IPS-NIHi11 (cell line): ENCODE results near the gene ANKRD49.

Source experiments
- DNase-seq: peaks from one replicate; pipeline ENCODE4 v3.0.0; 2012; ENCODE audit warnings: mixed read lengths, low spot score

Gene ANKRD49

DNA sequence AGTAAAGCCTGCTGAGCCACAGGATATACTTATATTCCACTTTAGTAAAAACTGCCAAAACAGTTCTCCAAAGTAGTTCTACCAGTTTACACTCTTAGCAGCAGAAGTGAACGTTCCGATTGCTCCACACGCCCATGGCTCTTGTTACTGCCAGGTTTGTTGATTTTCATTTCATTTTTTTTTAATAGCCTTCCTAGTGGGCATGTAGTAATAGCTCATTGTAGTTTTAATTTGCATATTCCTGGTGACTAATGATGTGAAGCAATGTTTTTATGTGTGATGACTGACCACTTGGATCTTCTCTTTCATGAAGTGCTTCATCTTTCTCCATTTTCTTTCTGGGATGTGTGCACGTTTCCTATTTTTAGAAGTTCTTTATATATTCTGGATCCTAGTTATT lies 13.7 kb downstream of the ANKRD49 start:
- DNase-seq: no peak

- DNase-seq: peak; percentile 87
Observed at GRCh38 chr11:94511932-94512781, 18.4 kb downstream of the ANKRD49 start, which contains the start of gene C11orf97. C11orf97 (plus strand) TSS chr11:94512461; CDS start chr11:94512529, 68 bp downstream.

DNA sequence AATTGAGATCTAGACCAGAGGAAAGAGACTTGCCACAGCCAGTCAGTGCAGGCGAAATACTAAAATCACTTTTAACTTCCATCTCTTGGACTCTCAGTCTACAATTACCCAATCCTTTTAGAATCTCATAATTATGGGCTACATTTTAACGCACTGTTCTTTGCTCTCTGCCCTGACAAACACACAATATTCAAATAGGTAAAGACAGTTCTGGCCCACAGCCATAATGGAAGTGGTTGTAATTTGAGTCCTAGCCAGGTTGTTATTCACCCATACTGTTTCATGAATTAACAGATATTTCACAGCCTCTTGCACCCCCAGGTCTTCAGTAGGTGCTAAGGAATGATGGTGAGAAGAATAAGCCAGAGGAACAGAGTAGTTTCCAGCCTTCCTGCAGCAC lies 19.3 kb downstream of the ANKRD49 start:
- peak; percentile 14 for DNase-seq

DNA sequence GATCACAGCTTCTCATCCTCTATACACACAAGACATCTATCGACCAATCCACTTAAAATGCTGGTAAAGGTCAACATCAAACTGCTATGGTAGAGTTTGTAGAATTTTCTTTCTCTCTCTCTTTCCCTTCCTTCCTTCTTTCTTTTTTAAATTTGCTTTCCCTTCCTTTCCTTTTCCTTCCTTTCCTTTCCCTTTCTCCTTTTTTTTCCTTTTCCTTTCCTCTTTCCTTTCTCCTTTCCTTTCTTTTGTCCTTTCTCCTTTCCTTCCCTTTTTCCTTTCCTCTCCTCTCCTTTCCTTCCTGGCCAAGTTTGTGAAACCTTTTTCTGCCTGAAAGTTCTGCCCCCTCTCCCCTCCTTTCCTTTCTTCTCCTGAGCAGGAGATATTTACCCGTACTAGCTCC lies 21.6 kb downstream of the ANKRD49 start:
- DNase-seq: no peak

- no peak for DNase-seq
Observed at GRCh38 chr11:94516725-94517124, 22.9 kb downstream of the ANKRD49 start.

GRCh38 chr11:94518300-94518699 lies 24.5 kb downstream of the ANKRD49 start:
- DNase-seq: no peak

- DNase-seq: peak; percentile 17
Observed at GRCh38 chr11:94519478-94520084, 25.8 kb downstream of the ANKRD49 start.

DNA sequence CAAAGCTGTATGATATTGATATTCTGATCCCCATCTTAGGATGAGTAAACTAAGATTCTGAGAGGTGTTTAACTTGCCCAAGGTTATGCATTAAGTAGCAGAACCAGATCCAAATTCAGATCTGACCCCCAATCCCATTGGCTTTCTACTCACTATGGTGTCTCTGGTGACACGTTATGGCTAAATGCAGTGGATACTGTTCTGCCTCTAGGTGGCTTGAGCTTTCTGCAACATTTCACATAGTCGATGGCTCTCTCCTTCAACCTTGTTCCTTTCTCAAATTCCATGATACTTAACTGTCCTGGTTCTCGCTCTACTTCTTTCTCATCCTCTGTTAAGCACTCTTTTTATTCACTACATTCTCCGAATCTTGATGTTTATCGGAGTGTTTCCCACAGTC lies 27.9 kb downstream of the ANKRD49 start:
- DNase-seq: peak; percentile 20

DNA sequence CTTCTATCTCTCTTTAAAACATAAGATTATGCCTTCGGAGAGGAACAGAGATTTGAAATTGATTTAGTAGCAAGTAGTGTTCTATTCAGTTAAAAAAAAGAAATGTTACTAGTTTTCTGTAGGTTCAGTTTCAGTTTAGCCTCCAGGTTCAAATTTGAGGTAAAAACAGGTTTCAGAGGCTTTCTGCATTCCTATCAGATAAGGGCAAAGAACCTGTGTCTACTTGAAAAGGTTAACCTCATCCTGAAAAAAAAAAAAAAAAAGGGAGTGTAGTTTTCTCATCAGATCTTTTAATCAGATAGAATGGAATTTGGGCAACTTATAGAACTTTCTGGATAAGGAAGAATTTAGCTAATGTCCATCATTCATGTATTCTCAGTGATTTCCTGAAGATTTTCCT lies 30.6 kb downstream of the ANKRD49 start:
- DNase-seq: no peak

DNA sequence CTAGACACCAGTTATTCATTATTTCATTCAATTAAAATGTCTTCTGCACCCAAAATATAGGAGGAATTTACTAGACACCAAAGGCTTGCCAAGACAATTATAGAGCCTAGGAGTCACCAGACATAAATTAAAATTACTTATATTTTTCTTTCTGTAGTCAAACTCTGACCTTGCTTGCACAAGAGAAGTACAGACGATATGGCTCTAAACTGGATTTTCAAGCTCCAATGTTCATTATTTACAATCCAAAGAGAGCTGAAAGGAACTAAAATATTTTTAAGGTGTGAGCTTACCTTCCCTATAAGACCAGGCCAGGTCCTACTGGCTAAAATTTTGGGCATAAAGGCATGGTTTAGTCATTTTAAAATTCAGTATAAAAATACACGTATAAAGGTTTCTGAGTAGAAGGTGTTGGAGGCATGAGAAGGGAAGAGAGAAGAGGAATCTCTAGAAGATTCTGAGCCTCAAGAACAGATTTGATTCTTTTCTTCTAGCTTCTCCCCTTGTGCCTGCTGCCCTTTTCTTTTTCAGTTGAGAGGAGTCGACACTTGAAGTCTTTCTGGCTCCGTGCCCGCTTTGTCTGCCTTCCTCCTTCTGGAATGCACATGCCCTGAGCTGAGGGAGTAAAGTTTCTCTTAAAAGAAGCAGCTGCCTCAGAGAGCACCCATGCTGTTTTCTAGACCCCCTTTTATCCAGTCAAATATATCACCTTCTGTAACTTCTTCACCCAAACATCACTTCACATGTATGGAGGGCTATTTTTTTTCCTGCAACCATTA lies 32.0 kb downstream of the ANKRD49 start:
- DNase-seq: peak; percentile 29

DNA sequence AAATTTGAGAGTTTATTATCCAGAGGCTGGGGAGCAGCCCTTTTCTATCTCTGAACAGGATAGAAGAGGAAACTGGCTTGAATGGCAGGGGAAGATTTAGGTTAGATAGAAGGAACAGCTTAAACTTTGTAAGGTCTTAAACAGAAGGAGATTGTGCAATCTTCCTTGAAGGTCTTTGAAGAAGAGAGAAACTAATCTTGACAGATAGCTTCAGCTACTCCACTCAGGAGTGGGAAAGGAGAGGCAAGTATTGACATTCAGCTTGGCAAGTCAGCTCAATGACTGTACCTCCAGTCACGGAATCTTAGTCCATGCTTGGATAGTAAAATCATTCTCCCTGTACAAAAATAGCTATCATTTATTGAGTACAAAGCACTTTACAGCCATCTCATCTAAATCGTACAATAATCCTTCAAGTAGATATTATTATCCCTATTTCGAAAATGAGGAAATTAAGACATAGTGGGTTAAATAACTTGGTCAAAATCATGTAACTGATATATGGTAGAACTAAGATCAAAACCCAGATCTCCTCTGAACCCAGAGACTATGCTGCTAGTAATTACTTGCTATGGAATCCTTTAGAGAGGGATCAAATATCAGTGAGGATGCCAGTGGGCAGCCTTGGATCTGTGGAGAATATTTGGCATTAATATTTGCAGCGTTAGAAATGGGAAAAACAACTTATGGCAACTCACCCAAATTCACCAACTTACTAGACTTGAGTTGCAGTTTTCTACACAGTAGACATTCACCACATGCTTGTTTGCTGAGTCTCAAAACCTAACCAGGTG lies 33.1 kb downstream of the ANKRD49 start:
- no peak for DNase-seq

GRCh38 chr11:94528551-94528950 lies 34.8 kb downstream of the ANKRD49 start:
- DNase-seq: no peak

DNA sequence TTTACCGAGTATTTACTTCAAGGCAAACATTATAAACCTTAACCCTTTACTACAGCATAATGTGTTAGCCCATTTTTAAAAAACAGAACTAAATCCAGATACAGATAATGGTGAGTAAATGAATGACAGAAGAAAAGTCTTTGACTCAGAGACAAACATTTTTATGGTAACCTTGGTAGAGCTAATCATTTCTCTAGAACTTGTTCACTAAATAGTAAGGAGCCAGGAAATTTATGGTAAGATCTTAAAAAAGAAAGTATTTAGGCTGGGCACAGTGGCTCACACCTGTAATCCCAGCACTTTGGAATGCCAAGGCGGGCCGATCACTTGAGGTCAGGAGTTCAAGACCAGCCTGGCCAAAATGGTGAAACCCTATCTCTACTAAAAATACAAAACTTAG lies 38.4 kb downstream of the ANKRD49 start:
- no peak for DNase-seq

DNA sequence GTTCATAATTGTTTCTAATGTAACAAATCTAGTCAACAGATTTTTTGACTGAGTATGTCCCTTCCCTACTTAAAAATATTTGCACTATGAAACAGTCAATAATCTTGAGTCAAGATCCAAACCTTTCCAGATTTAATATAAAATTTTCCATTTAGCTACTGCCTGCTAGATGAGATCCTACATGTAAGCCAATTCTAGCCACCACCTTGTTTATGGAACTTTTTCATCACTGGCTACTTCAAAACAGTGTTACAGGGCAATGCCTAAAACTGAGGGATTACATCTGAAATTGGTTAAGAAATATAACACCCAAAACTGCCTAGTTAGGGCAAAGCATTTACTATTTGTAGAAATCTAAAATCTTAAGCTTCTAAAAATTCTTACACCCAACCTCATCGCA lies 39.4 kb downstream of the ANKRD49 start:
- DNase-seq: no peak

DNA sequence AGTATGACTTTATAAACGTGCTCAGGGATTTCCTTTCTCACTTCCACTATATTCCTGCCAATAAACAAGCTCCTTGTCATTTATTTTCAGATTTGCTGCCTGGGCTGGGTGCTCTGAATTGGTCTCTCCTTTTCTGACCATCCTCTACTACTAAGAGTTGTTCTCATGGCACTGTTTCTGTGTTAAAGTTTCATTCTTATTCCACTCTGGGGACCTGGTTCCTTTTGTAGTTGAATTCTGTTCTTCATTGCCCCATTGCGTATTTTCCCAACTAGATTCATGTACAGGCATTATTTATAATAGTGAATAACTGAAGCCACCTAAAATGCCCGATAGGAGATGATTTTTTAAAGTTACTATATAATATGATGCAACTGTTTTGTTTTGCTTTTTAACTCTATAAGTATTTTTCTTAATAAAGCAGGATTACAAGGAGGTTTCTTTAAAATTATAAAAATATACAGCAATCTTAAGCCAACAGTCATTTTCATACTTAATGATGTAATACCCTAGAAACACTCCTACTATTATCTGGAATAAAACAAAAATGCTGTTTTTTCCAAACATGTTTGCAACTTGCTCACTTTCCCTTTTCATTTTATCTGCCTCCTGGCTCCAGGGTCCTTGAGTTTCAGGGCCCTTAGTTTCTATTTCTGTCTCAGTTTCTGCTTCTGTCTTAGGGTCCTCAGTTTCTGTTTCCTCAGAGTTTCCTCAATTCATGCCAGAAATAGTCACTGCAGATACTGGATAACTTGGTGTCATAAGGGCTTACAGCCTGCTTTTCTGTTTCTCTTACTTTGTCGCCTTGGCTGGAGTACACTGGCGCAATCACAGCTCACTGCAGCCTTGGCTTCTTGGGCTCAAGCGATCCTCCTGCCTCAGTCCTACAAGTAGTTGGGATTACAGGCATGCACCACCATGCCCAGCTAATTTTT lies 40.2 kb downstream of the ANKRD49 start:
- no peak for DNase-seq

DNA sequence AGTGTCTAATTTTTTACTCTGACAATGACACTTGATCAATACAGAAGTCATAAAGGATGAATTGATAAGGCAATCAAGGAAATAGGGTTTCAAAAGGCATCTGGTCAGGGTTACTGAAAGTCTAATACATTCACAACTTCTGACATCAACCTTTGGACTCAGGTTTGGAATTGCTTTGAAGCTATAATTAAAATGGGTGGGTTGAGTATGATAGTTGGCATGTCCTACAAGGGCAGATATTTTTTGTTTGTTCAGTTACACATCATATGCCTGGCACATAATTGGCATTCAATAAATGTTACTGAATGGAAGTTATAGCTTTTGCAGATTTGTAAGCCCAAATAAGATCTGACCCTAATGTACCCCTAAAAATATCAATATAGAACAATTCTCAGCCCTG lies 42.6 kb downstream of the ANKRD49 start:
- DNase-seq: no peak

DNA sequence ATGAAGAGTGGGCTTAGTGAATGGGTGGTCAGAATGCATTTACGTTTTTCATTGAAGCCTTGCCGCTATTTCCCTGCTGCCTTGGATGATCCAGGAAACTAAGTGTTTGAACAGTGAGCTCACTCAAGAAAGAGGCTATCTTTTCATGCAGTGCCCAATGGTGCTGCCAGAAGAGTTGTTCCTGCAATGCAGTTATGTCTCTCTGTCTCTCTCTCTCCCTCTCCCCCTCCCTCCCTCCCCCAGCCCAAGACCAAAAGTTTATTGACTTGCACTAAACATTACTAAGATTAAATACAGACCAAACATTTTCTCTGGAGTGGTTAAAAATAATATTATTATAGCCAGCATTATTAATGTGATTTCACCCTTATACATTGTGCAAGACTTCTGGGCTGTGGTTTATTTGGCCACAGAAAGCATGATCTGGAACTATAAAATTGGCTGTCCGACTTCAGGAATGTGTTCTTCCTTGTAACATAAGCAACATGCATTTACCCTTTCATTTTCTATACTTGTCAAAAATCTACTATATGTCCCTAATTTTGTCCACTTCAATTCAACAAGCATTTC lies 43.3 kb downstream of the ANKRD49 start:
- no peak for DNase-seq

- DNase-seq: no peak
Observed at GRCh38 chr11:94539420-94539819, 45.6 kb downstream of the ANKRD49 start.

GRCh38 chr11:94543695-94544645 lies 50.2 kb downstream of the ANKRD49 start, which contains the start of gene FUT4:
FUT4 (plus strand) TSS chr11:94543921; CDS start chr11:94544134, 213 bp downstream.
- DNase-seq: peak; percentile 93
